ENCODE measurements around the gene HACD2.
"Not testable (repeated sequence)": the region's sequence is repeated elsewhere in the genome, so short reads cannot be mapped to it uniquely, and the experiment has no call there.

HACD2 gene

GRCh38 chr3:123611082-123611481 lies 26.2 kb upstream of the HACD2 start:
- no peak for DNase-seq

GRCh38 chr3:123610331-123610730 lies 25.5 kb upstream of the HACD2 start:
- no peak for DNase-seq

GRCh38 chr3:123609063-123609462 lies 24.2 kb upstream of the HACD2 start:
- DNase-seq, result no peak

- DNase-seq, result no peak
Measured at GRCh38 chr3:123608263-123608937, 23.5 kb upstream of the HACD2 start.

- no peak for DNase-seq
Measured at GRCh38 chr3:123606527-123606926, 21.7 kb upstream of the HACD2 start.

- no peak for DNase-seq
Measured at GRCh38 chr3:123605789-123606234, 21.0 kb upstream of the HACD2 start.

- not testable (repeated sequence) for DNase-seq
Measured at GRCh38 chr3:123603153-123603552, 18.3 kb upstream of the HACD2 start.

- no peak for DNase-seq
Measured at GRCh38 chr3:123602325-123602724, 17.5 kb upstream of the HACD2 start.

GRCh38 chr3:123600863-123601262 lies 16.0 kb upstream of the HACD2 start:
- not testable (repeated sequence) for DNase-seq

GRCh38 chr3:123597561-123597960 lies 12.7 kb upstream of the HACD2 start:
- DNase-seq, result no peak

- no peak for DNase-seq
Measured at GRCh38 chr3:123595396-123596180, 10.7 kb upstream of the HACD2 start.

- DNase-seq, result no peak
Measured at GRCh38 chr3:123593381-123593780, 8.5 kb upstream of the HACD2 start.

GRCh38 chr3:123590685-123591450 lies 6.0 kb upstream of the HACD2 start:
- no peak for DNase-seq

GRCh38 chr3:123587401-123587800 lies 2.5 kb upstream of the HACD2 start:
- no peak for DNase-seq

- no peak for DNase-seq
Measured at GRCh38 chr3:123586968-123587367, 2.1 kb upstream of the HACD2 start.

GRCh38 chr3:123586131-123586530 lies 1.3 kb upstream of the HACD2 start:
- no peak for DNase-seq

- DNase-seq, result peak; percentile 36
Measured at GRCh38 chr3:123584284-123584987, 417 bp downstream of the HACD2 start.

- DNase-seq, result no peak
Measured at GRCh38 chr3:123583561-123583960, 1.3 kb downstream of the HACD2 start.

GRCh38 chr3:123582315-123582714 lies 2.5 kb downstream of the HACD2 start:
- no peak for DNase-seq

- DNase-seq, result no peak
Measured at GRCh38 chr3:123576122-123576521, 8.7 kb downstream of the HACD2 start.

- no peak for DNase-seq
Measured at GRCh38 chr3:123571973-123572365, 12.9 kb downstream of the HACD2 start.

GRCh38 chr3:123571264-123571972 lies 13.4 kb downstream of the HACD2 start:
- DNase-seq, result no peak

All from effector CD8-positive, alpha-beta T cell (primary cell).